ENCODE data around the gene ODAD4.

Gene ODAD4

GRCh38 chr17:41930009-41930832 is at the start of gene ODAD4:
Gene ODAD4 (plus strand): TSS chr17:41930617. CDS start chr17:41930724, 107 bp downstream.
- TF ChIP-seq CTCF (IDR thresholded peaks at IDR 0.05; ENCODE audit: poor library complexity, severe bottlenecking) = peak; percentile 36
- Histone ChIP-seq H3K9me3 (ENCODE audit: severe bottlenecking) (no peaks in the 10 kb centered on the region), H3K4me3 (ENCODE audit: severe bottlenecking) (peak within 1 kb of the TSS; percentile 35), H3K27ac (ENCODE audit: poor library complexity, severe bottlenecking) (peak within 1 kb of the TSS; percentile 66), H3K36me3 (ENCODE audit: low read depth) (no peaks in the 10 kb centered on the region), H3K27me3 (ENCODE audit: insufficient read depth, poor library complexity, severe bottlenecking) (no peaks in the 10 kb centered on the region), H3K4me1 (ENCODE audit: insufficient read depth, poor library complexity, severe bottlenecking) (peaks cover 9% of the 10 kb centered on the region)
- DNase-seq (ENCODE audit: low spot score) (peak; percentile 97), ATAC-seq (ENCODE audit: low read depth) (peak; percentile 99)

GRCh38 chr17:41882756-41883155 is 47.7 kb upstream of the ODAD4 start:
- ATAC-seq (ENCODE audit: low read depth) = no peak

GRCh38 chr17:41885733-41886132 is 44.7 kb upstream of the ODAD4 start:
- no peak overlapping the region for H3K4me3 ChIP-seq (ENCODE audit: severe bottlenecking)
- no peak overlapping the region for H3K27ac ChIP-seq (ENCODE audit: poor library complexity, severe bottlenecking)
- no peaks in the 10 kb centered on the region for H3K27me3 ChIP-seq (ENCODE audit: insufficient read depth, poor library complexity, severe bottlenecking)
- no peaks in the 10 kb centered on the region for H3K9me3 ChIP-seq (ENCODE audit: severe bottlenecking)
- DNase-seq (ENCODE audit: low spot score) (no peak), ATAC-seq (ENCODE audit: low read depth) (no peak)
- H3K4me1 ChIP-seq (ENCODE audit: insufficient read depth, poor library complexity, severe bottlenecking) = no peaks in the 10 kb centered on the region
- TF ChIP-seq CTCF (IDR thresholded peaks at IDR 0.05; ENCODE audit: poor library complexity, severe bottlenecking) = peak; percentile 33
- peaks cover 95% of the 10 kb centered on the region for H3K36me3 ChIP-seq (ENCODE audit: low read depth)

More at GRCh38 chr17:41882756-41883155, 47.7 kb upstream of the ODAD4 start:
- Histone ChIP-seq H3K27ac (ENCODE audit: poor library complexity, severe bottlenecking) (no peak overlapping the region), H3K9me3 (ENCODE audit: severe bottlenecking) (no peaks in the 10 kb centered on the region), H3K27me3 (ENCODE audit: insufficient read depth, poor library complexity, severe bottlenecking) (no peaks in the 10 kb centered on the region), H3K4me3 (ENCODE audit: severe bottlenecking) (no peak overlapping the region), H3K36me3 (ENCODE audit: low read depth) (peaks cover 92% of the 10 kb centered on the region), H3K4me1 (ENCODE audit: insufficient read depth, poor library complexity, severe bottlenecking) (no peaks in the 10 kb centered on the region)
- no peak for TF ChIP-seq CTCF (IDR thresholded peaks at IDR 0.05; ENCODE audit: poor library complexity, severe bottlenecking)
- no peak for DNase-seq (ENCODE audit: low spot score)

- no peak for DNase-seq (ENCODE audit: low spot score)
- no peak for TF ChIP-seq CTCF (IDR thresholded peaks at IDR 0.05; ENCODE audit: poor library complexity, severe bottlenecking)
- Histone ChIP-seq H3K4me1 (ENCODE audit: insufficient read depth, poor library complexity, severe bottlenecking) (no peaks in the 10 kb centered on the region), H3K36me3 (ENCODE audit: low read depth) (peaks cover 99% of the 10 kb centered on the region), H3K27ac (ENCODE audit: poor library complexity, severe bottlenecking) (no peak overlapping the region), H3K4me3 (ENCODE audit: severe bottlenecking) (no peak overlapping the region), H3K9me3 (ENCODE audit: severe bottlenecking) (no peaks in the 10 kb centered on the region), H3K27me3 (ENCODE audit: insufficient read depth, poor library complexity, severe bottlenecking) (no peaks in the 10 kb centered on the region)
- no peak for ATAC-seq (ENCODE audit: low read depth)
Observed at GRCh38 chr17:41888332-41888965, 42.0 kb upstream of the ODAD4 start.
